CD14-positive monocyte (primary cell): ENCODE results near the gene FOXN1. TPM values are rescaled to one million over a fixed set of nuclear protein-coding genes. Genes with fewer than 3 reads are reported as not detected.

ENCODE experiments used
- DNase-seq, 3 donors: peaks; one replicate each; pipeline ENCODE4 v3.0.0-alpha.2; 2011 to 2022
- H2AFZ ChIP-seq: 2 replicates; pipeline ENCODE4 v1.6.0; 2012; ENCODE audit warnings: mild to moderate bottlenecking, low read depth, low read length, inconsistent platforms; ENCODE audit not compliant: insufficient read depth, poor library complexity, severe bottlenecking
- H3K27ac ChIP-seq, 2 donors: 1 replicate in 1 of 2; 2 replicates in 1 of 2; pipeline ENCODE4 v1.5.1; 2012 to 2013; ENCODE audit warnings: low read length in 2 of 2, control low read depth in 1 of 2, inconsistent platforms in 1 of 2, low read depth in 1 of 2, mild to moderate bottlenecking in 1 of 2
- H3K27me3 ChIP-seq, 2 donors: one replicate each; pipeline versions ENCODE4 v1.6.0 to v1.6.1; 2011 to 2013; ENCODE audit warnings: low read length in 2 of 2; ENCODE audit not compliant: control insufficient read depth in 2 of 2, insufficient read depth in 2 of 2
- H3K36me3 ChIP-seq, 2 donors: replicated peaks in 1 of 2; 1 replicate in 1 of 2; 2 replicates in 1 of 2; pipeline versions ENCODE4 v1.5.1 to v1.6.1; 2012 to 2013; ENCODE audit warnings: low read length in 2 of 2, control low read depth in 1 of 2, inconsistent platforms in 1 of 2, mild to moderate bottlenecking in 1 of 2; ENCODE audit not compliant: insufficient read depth in 2 of 2, control insufficient read depth in 1 of 2
- H3K4me1 ChIP-seq, 2 donors: 1 replicate in 1 of 2; 2 replicates in 1 of 2; pipeline versions ENCODE4 v1.5.1 to v1.6.1; 2012 to 2013; ENCODE audit warnings: low read length in 2 of 2, control low read depth in 1 of 2, inconsistent platforms in 1 of 2, mild to moderate bottlenecking in 1 of 2, moderate library complexity in 1 of 2; ENCODE audit not compliant: insufficient read depth in 2 of 2, control insufficient read depth in 1 of 2
- H3K4me2 ChIP-seq: replicated peaks from 2 replicates; pipeline ENCODE3; 2012; ENCODE audit warnings: low read length, moderate library complexity, mild to moderate bottlenecking; ENCODE audit not compliant: poor library complexity, severe bottlenecking; ENCODE audit errors: extremely low read depth
- H3K4me3 ChIP-seq, 3 experiments: fragments of 200-600 bp in 1 of 3; sonication (generic) in 1 of 3; replicated peaks in 1 of 3; 1 replicate in 2 of 3; 2 replicates in 1 of 3; pipeline ENCODE4 v1.5.1; 2011 to 2013; ENCODE audit warnings: low read length in 3 of 3, mild to moderate bottlenecking in 3 of 3, control low read depth in 2 of 3, low read depth in 2 of 3, inconsistent platforms in 1 of 3, moderate library complexity in 1 of 3
- H3K79me2 ChIP-seq: 2 replicates; pipeline ENCODE4 v1.6.0; 2012; ENCODE audit warnings: mild to moderate bottlenecking, control low read depth, inconsistent platforms, low read length, moderate library complexity; ENCODE audit not compliant: insufficient read depth
- H3K9ac ChIP-seq: 2 replicates; pipeline ENCODE4 v1.6.0; 2017; ENCODE audit warnings: low read length, mild to moderate bottlenecking; ENCODE audit not compliant: insufficient read depth, poor library complexity, severe bottlenecking
- H3K9me3 ChIP-seq, 2 donors: replicated peaks in 1 of 2; 1 replicate in 1 of 2; 2 replicates in 1 of 2; pipeline versions ENCODE4 v1.5.1 to v1.6.1; 2012 to 2013; ENCODE audit warnings: low read length in 2 of 2, control low read depth in 1 of 2; ENCODE audit not compliant: control insufficient read depth in 1 of 2, insufficient read depth in 1 of 2
- H4K20me1 ChIP-seq: 2 replicates; pipeline ENCODE4 v1.6.0; 2012; ENCODE audit warnings: mild to moderate bottlenecking, low read length, control low read depth, moderate library complexity; ENCODE audit not compliant: insufficient read depth
- H3K27ac Mint-ChIP-seq, 7 donors: one replicate each; pipeline ENCODE4 v1.8.0; 2020; ENCODE audit warnings: mild to moderate bottlenecking in 7 of 7, mixed read lengths in 7 of 7, moderate library complexity in 6 of 7, inconsistent platforms in 2 of 7
- H3K27me3 Mint-ChIP-seq, 3 donors: one replicate each; pipeline ENCODE4 v1.8.0; 2021 to 2022; ENCODE audit warnings: low read depth in 3 of 3, mild to moderate bottlenecking in 3 of 3, mixed read lengths in 3 of 3, moderate library complexity in 3 of 3, inconsistent platforms in 1 of 3
- H3K36me3 Mint-ChIP-seq, 2 donors: one replicate each; pipeline ENCODE4 v1.8.0; 2020; ENCODE audit warnings: mixed read lengths in 2 of 2, inconsistent platforms in 1 of 2, mild to moderate bottlenecking in 1 of 2
- H3K4me1 Mint-ChIP-seq: one replicate; pipeline ENCODE4 v1.8.0; 2020; ENCODE audit warnings: mild to moderate bottlenecking, mixed read lengths
- H3K4me3 Mint-ChIP-seq, 2 donors: one replicate each; pipeline ENCODE4 v1.8.0; 2020; ENCODE audit warnings: mild to moderate bottlenecking in 2 of 2, mixed read lengths in 2 of 2, moderate library complexity in 1 of 2
- H3K9me3 Mint-ChIP-seq, 7 donors: one replicate each; pipeline ENCODE4 v1.8.0; 2020 to 2022; ENCODE audit warnings: mixed read lengths in 7 of 7, mild to moderate bottlenecking in 6 of 7, moderate library complexity in 6 of 7, inconsistent platforms in 2 of 7
- CTCF ChIP-seq: fragments of 200-600 bp; IDR thresholded peaks from one replicate; pipeline ENCODE4 v1.8.0; 2022; ENCODE audit warnings: antibody characterized with exemption, mild to moderate bottlenecking
- WGBS: methylation state at CpG from one replicate; pipeline ENCODE4 v1.1.5; 2013; ENCODE audit warnings: missing lambda C conversion rate; ENCODE audit not compliant: insufficient coverage; 5-methylcytosine and 5-hydroxymethylcytosine counted together
- intact Hi-C, 2 donors: fragments of 100-400 bp; cut with micrococcal nuclease; formaldehyde crosslinking; loops; one replicate each; pipeline versions ENCODE4 v1.15.0 to v1.15.1; 2023
- polyA plus RNA-seq, 3 donors: library from polyadenylated mRNA; depleted of rRNA in 1 of 3; unstranded in 2 of 3; stranded (reverse) in 1 of 3; fragments of 300-500 nt in 2 of 3; fragments of >200 nt in 1 of 3; fragmentation: Illumina TruSeq in 2 of 3; gene quantifications; 1 replicate in 2 of 3; 2 replicates in 1 of 3; pipeline ENCODE4 v1.2.3, GENCODE V29; 2012 to 2021

FOXN1 gene
- polyA plus RNA-seq, 3 donors = not detected

- H3K27me3 Mint-ChIP-seq = peaks cover 1 to 4% (median 3%) of the 10 kb centered on the region in 3 donors
- no peaks in the 10 kb centered on the region for H3K36me3 Mint-ChIP-seq
- H2AFZ ChIP-seq = no peak overlapping the region
- no peak overlapping the region for H3K27ac ChIP-seq
- H3K4me3 Mint-ChIP-seq = no peak overlapping the region
- H3K79me2 ChIP-seq = no peaks in the 10 kb centered on the region
- no peaks in the 10 kb centered on the region for H3K27me3 ChIP-seq
- H3K4me1 Mint-ChIP-seq = peaks cover 1% of the 10 kb centered on the region
- no peaks in the 10 kb centered on the region for H3K36me3 ChIP-seq
- no peak overlapping the region for H3K9ac ChIP-seq
- no peak overlapping the region for H3K4me3 ChIP-seq
- no peaks in the 10 kb centered on the region for H3K4me1 ChIP-seq
- intact Hi-C loops = no loop called here
- H3K9me3 ChIP-seq = no peaks in the 10 kb centered on the region
- H3K9me3 Mint-ChIP-seq = no peaks in the 10 kb centered on the region
- no peak overlapping the region for H3K27ac Mint-ChIP-seq
- 86% methylated on average over 8 of the region's 12 CpGs for WGBS
- DNase-seq = no peak
- H3K4me2 ChIP-seq = no peak overlapping the region
- TF ChIP-seq CTCF = no peak
- no peaks in the 10 kb centered on the region for H4K20me1 ChIP-seq
Observed at GRCh38 chr17:28498652-28499363, 7.3 kb upstream of the FOXN1 start.

GRCh38 chr17:28499364-28499664 is 6.8 kb upstream of the FOXN1 start:
- H3K4me1 ChIP-seq = no peaks in the 10 kb centered on the region
- H3K4me3 Mint-ChIP-seq = no peak overlapping the region
- H3K9me3 Mint-ChIP-seq = no peaks in the 10 kb centered on the region
- no peaks in the 10 kb centered on the region for H3K79me2 ChIP-seq
- no peak overlapping the region for H3K4me3 ChIP-seq
- no peak overlapping the region for H3K27ac ChIP-seq
- H3K36me3 ChIP-seq = no peaks in the 10 kb centered on the region
- WGBS = 97% methylated on average over 8 of the region's 9 CpGs
- no peak overlapping the region for H2AFZ ChIP-seq
- no peak overlapping the region for H3K27ac Mint-ChIP-seq
- H3K27me3 ChIP-seq = no peaks in the 10 kb centered on the region
- no peaks in the 10 kb centered on the region for H4K20me1 ChIP-seq
- no peak for TF ChIP-seq CTCF
- DNase-seq = no peak
- peaks cover 1 to 6% (median 5%) of the 10 kb centered on the region in 3 donors for H3K27me3 Mint-ChIP-seq
- intact Hi-C loops = no loop called here
- H3K4me1 Mint-ChIP-seq = peaks cover 1% of the 10 kb centered on the region
- no peaks in the 10 kb centered on the region for H3K36me3 Mint-ChIP-seq
- H3K4me2 ChIP-seq = no peak overlapping the region
- no peaks in the 10 kb centered on the region for H3K9me3 ChIP-seq
- no peak overlapping the region for H3K9ac ChIP-seq
